Mucosa of descending colon (tissue), 3 donors: ENCODE results near the gene THAP4. TPM values are rescaled to one million over a fixed set of nuclear protein-coding genes. Genes with fewer than 3 reads are reported as not detected.

Experiments
- ATAC-seq: fragments of 200-7000 bp; cut with Tn5 transposase; one replicate; pipeline ENCODE4 v1.9.1; 2020; ENCODE audit warnings: mild to moderate bottlenecking, moderate library complexity
- DNase-seq, 3 donors: peaks; one replicate each; pipeline ENCODE4 v3.0.0-alpha.2; 2020
- H3K36me3 ChIP-seq: fragments of 200-600 bp; one replicate; pipeline ENCODE4 v1.8.0; 2021; ENCODE audit warnings: low read depth, mild to moderate bottlenecking
- H3K4me1 ChIP-seq: fragments of 200-600 bp; one replicate; pipeline ENCODE4 v1.8.0; 2021; ENCODE audit warnings: low read depth, mild to moderate bottlenecking
- H3K4me3 ChIP-seq: fragments of 200-600 bp; one replicate; pipeline ENCODE4 v1.8.0; 2021; ENCODE audit warnings: mild to moderate bottlenecking
- H3K9me3 ChIP-seq: fragments of 200-600 bp; one replicate; pipeline ENCODE4 v1.8.0; 2021; ENCODE audit warnings: mild to moderate bottlenecking
- intact Hi-C, 2 donors: fragments of 100-400 bp; cut with DNase I in 1 of 2; cut with micrococcal nuclease in 1 of 2; formaldehyde crosslinking; loops; one replicate each; pipeline versions ENCODE4 v1.11.0 to v1.11.1; 2022; cut with DNase I, micrococcal nuclease
- total RNA-seq, 3 donors: library from RNA; stranded (reverse); fragmentation: NEBNext Ultra II Directional in 2 of 3; extraction: Animal tissue kit (Norgen Biotek cat#: 25700) in 2 of 3; gene quantifications; one replicate each; pipeline versions ENCODE4 v1.2.1 to v1.2.4, GENCODE V29; 2021 to 2023
- TF ChIP-seq, protein P1 (sequence below): fragments of 200-600 bp; IDR thresholded peaks from one replicate; pipeline ENCODE4 v1.8.0; 2022; ENCODE audit warnings: antibody characterized with exemption, mild to moderate bottlenecking
- donor health status: DM: no; HTN: no; CAD: no; lungs with moderate emphysema.
- donor health status: DM: no; HTN: no; CAD: no.
- donor health status: DM: no; HTN: yes; CAD: no.

The THAP4 gene
- total RNA-seq, 3 donors from 2014 or later = 67.3 to 86.2 (median 68.8) TPM

DNA sequence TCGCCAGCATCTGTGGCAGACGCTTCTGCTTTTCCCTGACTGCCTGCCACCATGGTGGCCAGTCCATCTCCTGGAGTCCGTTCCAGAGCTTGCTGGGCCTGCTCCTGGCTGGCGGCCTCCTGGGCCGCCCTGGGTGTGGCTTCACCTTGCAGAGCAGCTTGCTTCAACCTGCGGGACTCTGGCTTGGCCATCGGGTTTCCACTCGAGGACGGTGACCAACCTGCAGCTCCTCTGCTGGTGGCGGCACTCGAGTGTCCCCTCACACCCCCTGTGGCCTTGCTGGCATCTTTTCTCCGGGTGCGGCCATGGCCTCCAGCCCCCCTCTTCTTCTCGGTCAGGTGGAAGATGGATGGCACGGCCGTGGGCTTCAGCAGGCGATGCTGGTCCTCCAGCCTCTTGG, 3.4 kb downstream of the THAP4 start:
- H3K9me3 ChIP-seq = no peaks in the 10 kb centered on the region
- TF ChIP-seq, protein P1, sequence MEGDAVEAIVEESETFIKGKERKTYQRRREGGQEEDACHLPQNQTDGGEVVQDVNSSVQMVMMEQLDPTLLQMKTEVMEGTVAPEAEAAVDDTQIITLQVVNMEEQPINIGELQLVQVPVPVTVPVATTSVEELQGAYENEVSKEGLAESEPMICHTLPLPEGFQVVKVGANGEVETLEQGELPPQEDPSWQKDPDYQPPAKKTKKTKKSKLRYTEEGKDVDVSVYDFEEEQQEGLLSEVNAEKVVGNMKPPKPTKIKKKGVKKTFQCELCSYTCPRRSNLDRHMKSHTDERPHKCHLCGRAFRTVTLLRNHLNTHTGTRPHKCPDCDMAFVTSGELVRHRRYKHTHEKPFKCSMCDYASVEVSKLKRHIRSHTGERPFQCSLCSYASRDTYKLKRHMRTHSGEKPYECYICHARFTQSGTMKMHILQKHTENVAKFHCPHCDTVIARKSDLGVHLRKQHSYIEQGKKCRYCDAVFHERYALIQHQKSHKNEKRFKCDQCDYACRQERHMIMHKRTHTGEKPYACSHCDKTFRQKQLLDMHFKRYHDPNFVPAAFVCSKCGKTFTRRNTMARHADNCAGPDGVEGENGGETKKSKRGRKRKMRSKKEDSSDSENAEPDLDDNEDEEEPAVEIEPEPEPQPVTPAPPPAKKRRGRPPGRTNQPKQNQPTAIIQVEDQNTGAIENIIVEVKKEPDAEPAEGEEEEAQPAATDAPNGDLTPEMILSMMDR = no peak
- DNase-seq (no peak), ATAC-seq (no peak)
- no peak overlapping the region for H3K4me3 ChIP-seq
- intact Hi-C loops = no loop called here
- peaks cover 9% of the 10 kb centered on the region for H3K36me3 ChIP-seq
- peaks cover 15% of the 10 kb centered on the region for H3K4me1 ChIP-seq

- DNase-seq (no peak), ATAC-seq (no peak)
- H3K4me1 ChIP-seq = peaks cover 11% of the 10 kb centered on the region
- H3K4me3 ChIP-seq = no peak overlapping the region
- H3K9me3 ChIP-seq = no peaks in the 10 kb centered on the region
- H3K36me3 ChIP-seq = peaks cover 9% of the 10 kb centered on the region
- intact Hi-C loops = no loop called here
- TF ChIP-seq, protein P1 = no peak
Observed at GRCh38 chr2:241632478-241633325, 4.3 kb downstream of the THAP4 start.

DNA sequence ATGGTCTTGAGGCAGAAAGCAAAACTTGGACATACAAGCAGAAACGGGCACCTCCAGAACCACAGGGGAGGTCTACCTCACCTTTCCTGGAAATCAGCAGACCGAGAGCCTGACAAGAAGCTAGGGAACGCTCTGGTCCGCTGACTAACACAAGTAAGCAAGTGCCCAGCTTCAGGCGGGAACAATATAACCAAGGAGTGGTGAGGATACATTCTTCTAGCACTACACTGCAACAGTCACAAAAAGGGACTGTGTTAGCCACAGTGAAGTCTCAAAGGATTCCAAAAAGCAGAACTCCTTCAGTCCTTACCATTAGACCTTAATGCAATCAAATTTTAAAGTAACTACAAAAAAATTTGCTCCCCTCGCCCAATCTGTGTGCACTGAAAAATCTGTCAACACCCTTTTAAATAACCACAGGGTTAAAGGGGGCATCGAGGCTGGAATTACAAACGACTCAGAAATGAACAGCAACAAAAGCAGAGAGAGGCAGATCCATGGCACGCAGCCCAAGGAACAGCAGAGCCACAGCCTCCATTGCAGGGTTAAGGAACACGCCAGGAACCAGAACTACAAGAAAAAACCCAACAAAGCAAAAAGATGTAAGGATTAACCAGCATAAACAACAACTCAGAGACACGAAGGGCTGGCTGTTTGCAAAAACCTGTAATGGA, 7.1 kb downstream of the THAP4 start:
- H3K36me3 ChIP-seq = peaks cover 9% of the 10 kb centered on the region
- H3K9me3 ChIP-seq = no peaks in the 10 kb centered on the region
- intact Hi-C loops = no loop called here
- no peak for DNase-seq
- no peak for ATAC-seq
- H3K4me1 ChIP-seq = peaks cover under 1% of the 10 kb centered on the region
- H3K4me3 ChIP-seq = no peak overlapping the region
- TF ChIP-seq, protein P1 = no peak

DNA sequence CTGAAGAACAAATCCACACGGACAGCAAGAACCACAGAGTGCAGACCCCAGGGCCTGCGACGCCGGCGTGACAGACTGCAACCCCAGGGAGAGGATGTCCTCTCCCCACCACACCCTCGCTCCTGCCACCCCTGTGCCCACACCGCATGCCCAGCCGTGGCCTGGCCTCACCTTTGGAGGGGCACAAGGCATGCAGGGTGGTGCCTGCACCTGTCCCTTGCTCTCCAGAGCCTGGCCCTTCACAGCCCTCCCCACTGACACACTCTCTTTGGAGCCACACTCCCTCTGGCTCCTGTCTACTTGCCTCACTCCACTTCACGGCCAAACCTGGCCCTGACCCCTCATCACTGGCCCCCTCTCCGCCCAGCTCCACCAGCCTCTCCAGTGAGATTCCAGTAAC, 9.3 kb downstream of the THAP4 start:
- peaks cover 1% of the 10 kb centered on the region for H3K36me3 ChIP-seq
- intact Hi-C loops = no loop called here
- no peak overlapping the region for H3K4me3 ChIP-seq
- DNase-seq = no peak
- H3K4me1 ChIP-seq = no peaks in the 10 kb centered on the region
- TF ChIP-seq, protein P1 = no peak
- ATAC-seq = no peak
- no peaks in the 10 kb centered on the region for H3K9me3 ChIP-seq

GRCh38 chr2:241620419-241620769, 16.6 kb downstream of the THAP4 start:
- H3K4me1 ChIP-seq = peaks cover 7% of the 10 kb centered on the region
- ATAC-seq (no peak), DNase-seq (no peak)
- H3K4me3 ChIP-seq = no peak overlapping the region
- H3K36me3 ChIP-seq = no peaks in the 10 kb centered on the region
- TF ChIP-seq, protein P1 = no peak
- H3K9me3 ChIP-seq = no peaks in the 10 kb centered on the region
- intact Hi-C loops = no loop called here
